Common myeloid progenitor, CD34-positive (primary cell): ENCODE results near the gene FBXL5.

Experiments
- CTCF ChIA-PET: fragments of 350-600 bp; sonication (Branson Sonifier 250); formaldehyde crosslinking; loops from one replicate; lab custom pipeline; 2021; ENCODE audit warnings: antibody characterized with exemption; lab: Charles Lee
- POLR2A ChIA-PET: fragments of 350-600 bp; sonication (Branson Sonifier 250); formaldehyde crosslinking; loops from one replicate; lab custom pipeline; 2021; ENCODE audit warnings: antibody characterized with exemption; lab: Charles Lee
- DNase-seq, 3 donors: peaks; one replicate each; pipeline versions ENCODE4 v3.0.0 to v3.0.0-alpha.2; 2013
- H3K27ac ChIP-seq, 2 experiments: 1 replicate in 1 of 2; 2 replicates in 1 of 2; pipeline ENCODE4 v1.7.0; 2013; ENCODE audit warnings: inconsistent platforms in 2 of 2, low read length in 2 of 2, mild to moderate bottlenecking in 2 of 2, low read depth in 1 of 2, moderate library complexity in 1 of 2; ENCODE audit not compliant: severe bottlenecking in 2 of 2, insufficient read depth in 1 of 2, poor library complexity in 1 of 2
- H3K27me3 ChIP-seq, 5 experiments: replicated peaks in 2 of 5; 1 replicate in 3 of 5; 2 replicates in 2 of 5; pipeline versions ENCODE4 v1.6.1 to v1.7.0; 2013; ENCODE audit warnings: low read length in 4 of 5, mild to moderate bottlenecking in 2 of 5, moderate library complexity in 2 of 5, inconsistent platforms in 1 of 5; ENCODE audit not compliant: insufficient read depth in 5 of 5, control insufficient read depth in 4 of 5
- H3K36me3 ChIP-seq, 4 experiments: 1 replicate in 2 of 4; 2 replicates in 2 of 4; pipeline versions ENCODE4 v1.6.1 to v1.7.0; 2013; ENCODE audit warnings: low read length in 3 of 4, control low read depth in 1 of 4, mild to moderate bottlenecking in 1 of 4; ENCODE audit not compliant: control insufficient read depth in 4 of 4, insufficient read depth in 4 of 4
- H3K4me1 ChIP-seq, 4 experiments: 1 replicate in 3 of 4; 2 replicates in 1 of 4; pipeline versions ENCODE4 v1.6.1 to v1.7.1; 2013; ENCODE audit warnings: low read length in 3 of 4, mild to moderate bottlenecking in 3 of 4, control low read depth in 1 of 4, inconsistent platforms in 1 of 4, moderate library complexity in 1 of 4; ENCODE audit not compliant: control insufficient read depth in 4 of 4, insufficient read depth in 4 of 4; ENCODE audit errors: control extremely low read depth in 1 of 4
- H3K4me3 ChIP-seq, 7 experiments: 1 replicate in 4 of 7; 2 replicates in 3 of 7; pipeline versions ENCODE4 v1.5.1 to v1.7.0; 2013; ENCODE audit warnings: mild to moderate bottlenecking in 7 of 7, low read length in 6 of 7, moderate library complexity in 6 of 7, inconsistent platforms in 2 of 7, low read depth in 2 of 7, control low read depth in 1 of 7; ENCODE audit not compliant: insufficient read depth in 4 of 7, control insufficient read depth in 1 of 7; ENCODE audit errors: extremely low read depth in 1 of 7
- H3K9me3 ChIP-seq, 5 experiments: 1 replicate in 4 of 5; 2 replicates in 1 of 5; pipeline versions ENCODE4 v1.6.1 to v1.7.1; 2013; ENCODE audit warnings: low read length in 4 of 5, mild to moderate bottlenecking in 2 of 5, inconsistent platforms in 1 of 5, low read depth in 1 of 5, moderate library complexity in 1 of 5; ENCODE audit not compliant: control insufficient read depth in 4 of 5, insufficient read depth in 2 of 5; ENCODE audit errors: control extremely low read depth in 1 of 5
- WGBS: methylation state at CpG from one replicate; pipeline ENCODE4 v1.1.5; 2013; ENCODE audit not compliant: insufficient coverage; 5-methylcytosine and 5-hydroxymethylcytosine counted together

The FBXL5 gene

GRCh38 chr4:15695240-15695699, 40.1 kb upstream of the FBXL5 start:
- WGBS, result 97% methylated on average over 6 of the region's 10 CpGs

GRCh38 chr4:15694431-15694830, 39.3 kb upstream of the FBXL5 start:
- no peak for DNase-seq
- ChIA-PET POLR2A (no interaction called here), CTCF (interaction anchor here (1.4 kb wide), 1 partner anchor 17 kb away, joined by 3 read pairs; no protein-coding TSS in a partner anchor)
- H3K27ac ChIP-seq, result no peak overlapping the region
- H3K36me3 ChIP-seq, result no peaks in the 10 kb centered on the region
- peaks cover 0 to 3% (median 0%) of the 10 kb centered on the region in 5 experiments for H3K9me3 ChIP-seq
- peaks cover 0 to 5% (median 1%) of the 10 kb centered on the region in 4 experiments for H3K4me1 ChIP-seq
- H3K4me3 ChIP-seq, result no peak overlapping the region
- H3K27me3 ChIP-seq, result no peaks in the 10 kb centered on the region
- no CpG with 5 or more reads among the region's 4 CpGs for WGBS

More at GRCh38 chr4:15695240-15695699, 40.1 kb upstream of the FBXL5 start:
- H3K4me3 ChIP-seq, result no peak overlapping the region
- CTCF ChIA-PET, result interaction anchor here (1.1 kb wide), 1 partner anchor 15 kb away, joined by 3 read pairs; no protein-coding TSS in a partner anchor
- peaks cover 0 to 4% (median 0%) of the 10 kb centered on the region in 5 experiments for H3K9me3 ChIP-seq
- peaks cover 0 to 5% (median 1%) of the 10 kb centered on the region in 4 experiments for H3K4me1 ChIP-seq
- no peak overlapping the region for H3K27ac ChIP-seq
- POLR2A ChIA-PET, result no interaction called here
- H3K27me3 ChIP-seq, result no peaks in the 10 kb centered on the region
- no peaks in the 10 kb centered on the region for H3K36me3 ChIP-seq
- DNase-seq, result no peak

GRCh38 chr4:15692602-15693001, 37.4 kb upstream of the FBXL5 start:
- Histone ChIP-seq H3K4me1 (peaks cover 0 to 5% (median 1%) of the 10 kb centered on the region in 4 experiments), H3K27me3 (no peaks in the 10 kb centered on the region), H3K9me3 (no peaks in the 10 kb centered on the region), H3K4me3 (no peak overlapping the region), H3K27ac (no peak overlapping the region), H3K36me3 (peaks cover 0 to 7% (median 0%) of the 10 kb centered on the region in 4 experiments)
- ChIA-PET CTCF (interaction anchor here (1.9 kb wide), 1 partner anchor 113 kb away, joined by 5 read pairs; no protein-coding TSS in a partner anchor), POLR2A (no interaction called here)
- WGBS, result 95% methylated on average over 2 of the region's 2 CpGs
- DNase-seq, result no peak

GRCh38 chr4:15691346-15692135, 36.4 kb upstream of the FBXL5 start:
- Histone ChIP-seq H3K4me3 (no peak overlapping the region), H3K36me3 (peaks cover 0 to 13% (median 4%) of the 10 kb centered on the region in 4 experiments), H3K9me3 (no peaks in the 10 kb centered on the region), H3K27me3 (no peaks in the 10 kb centered on the region), H3K27ac (no peak overlapping the region), H3K4me1 (peaks cover 0 to 5% (median 1%) of the 10 kb centered on the region in 4 experiments)
- ChIA-PET POLR2A (no interaction called here), CTCF (interaction anchor here (1.9 kb wide), 1 partner anchor 114 kb away, joined by 5 read pairs; no protein-coding TSS in a partner anchor)
- peak in 2 of 3 donors; percentile 53 to 64 for DNase-seq
- 100% methylated on average over 1 of the region's 3 CpGs for WGBS

GRCh38 chr4:15690020-15690809, 35.1 kb upstream of the FBXL5 start:
- 100% methylated on average over 1 of the region's 7 CpGs for WGBS
- H3K27me3 ChIP-seq, result no peaks in the 10 kb centered on the region
- ChIA-PET POLR2A (no interaction called here), CTCF (no interaction called here)
- H3K27ac ChIP-seq, result no peak overlapping the region
- H3K9me3 ChIP-seq, result no peaks in the 10 kb centered on the region
- no peak for DNase-seq
- H3K4me1 ChIP-seq, result peaks cover 0 to 5% (median 1%) of the 10 kb centered on the region in 4 experiments
- H3K4me3 ChIP-seq, result no peak overlapping the region
- H3K36me3 ChIP-seq, result peaks cover 7 to 22% (median 8%) of the 10 kb centered on the region in 4 experiments

GRCh38 chr4:15689540-15689939, 34.4 kb upstream of the FBXL5 start:
- Histone ChIP-seq H3K9me3 (no peaks in the 10 kb centered on the region), H3K36me3 (peaks cover 7 to 22% (median 9%) of the 10 kb centered on the region in 4 experiments), H3K27me3 (no peaks in the 10 kb centered on the region), H3K4me3 (no peak overlapping the region), H3K27ac (no peak overlapping the region), H3K4me1 (peaks cover 0 to 5% (median 1%) of the 10 kb centered on the region in 4 experiments)
- ChIA-PET POLR2A (no interaction called here), CTCF (no interaction called here)
- DNase-seq, result no peak
- WGBS, result 71% methylated on average over 1 of the region's 2 CpGs
